Erythroblast (primary cell): ENCODE results near the gene SALL3.

Experiments used
- GATA1 ChIP-seq: IDR thresholded peaks from 2 replicates; pipeline ENCODE4 v1.6.1; 2011; ENCODE audit warnings: low read depth, mild to moderate bottlenecking, control low read depth, low read length, moderate library complexity
- POLR2A ChIP-seq: IDR thresholded peaks from 2 replicates; pipeline ENCODE4 v1.6.1; 2011; ENCODE audit warnings: mild to moderate bottlenecking, low read length

DNA sequence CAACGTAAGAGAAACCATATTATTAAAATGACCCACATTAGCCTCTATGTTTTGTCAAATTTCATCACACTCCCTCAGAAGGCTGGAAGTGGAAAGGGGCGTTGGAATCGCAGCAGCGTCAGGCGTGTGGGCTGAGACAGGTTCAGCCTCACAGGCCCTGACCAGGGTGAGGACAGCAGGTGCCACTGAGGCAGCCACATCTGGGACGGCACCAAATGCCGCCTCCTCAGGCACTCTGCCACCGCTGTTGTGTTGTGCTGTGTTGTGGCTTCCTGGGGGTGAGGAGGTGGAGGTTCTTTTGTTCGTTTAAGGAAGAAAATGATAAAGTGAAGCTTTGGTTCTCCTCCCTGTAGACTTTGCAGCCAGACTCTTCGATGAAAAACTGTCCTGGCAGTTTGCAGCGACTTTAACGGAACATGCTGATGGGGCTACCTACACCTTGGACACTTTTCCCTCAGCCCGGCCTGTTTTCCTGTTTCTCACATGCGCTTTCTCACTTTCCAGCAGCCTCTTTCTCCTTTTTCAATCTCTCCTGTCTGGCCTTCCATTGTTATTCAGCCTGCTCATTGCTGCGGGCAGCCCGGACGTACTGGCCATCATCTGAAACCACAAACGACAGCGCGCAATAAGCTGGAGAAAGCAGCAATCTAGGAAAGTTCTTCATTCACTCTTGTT is 44.9 kb upstream of the SALL3 start:
- TF ChIP-seq POLR2A = no peak
- no peak for TF ChIP-seq GATA1
